HT-29 (cell line): ENCODE measurements around the gene MBD4. TPM values are rescaled to one million over a fixed set of nuclear protein-coding genes. Genes with fewer than 3 reads are reported as not detected.
A peak's percentile ranks its signal among the peaks of the same experiment; 100 is the strongest.
"Not testable (repeated sequence)": the region's sequence is repeated elsewhere in the genome, so short reads cannot be mapped to it uniquely, and the experiment has no call there.

Experiments
- DNase-seq: peaks from one replicate; pipeline ENCODE4 v3.0.0-alpha.2; 2015; ENCODE audit warnings: low spot score
- total RNA-seq: library from RNA; depleted of rRNA; stranded (reverse); fragments of >200 nt; shearing (Covaris generic); gene quantifications from 2 replicates; pipeline ENCODE4 v1.2.3, GENCODE V29; 2014

Gene MBD4
- total RNA-seq, 1 experiment from 2014 or later: 19.9 TPM

DNA sequence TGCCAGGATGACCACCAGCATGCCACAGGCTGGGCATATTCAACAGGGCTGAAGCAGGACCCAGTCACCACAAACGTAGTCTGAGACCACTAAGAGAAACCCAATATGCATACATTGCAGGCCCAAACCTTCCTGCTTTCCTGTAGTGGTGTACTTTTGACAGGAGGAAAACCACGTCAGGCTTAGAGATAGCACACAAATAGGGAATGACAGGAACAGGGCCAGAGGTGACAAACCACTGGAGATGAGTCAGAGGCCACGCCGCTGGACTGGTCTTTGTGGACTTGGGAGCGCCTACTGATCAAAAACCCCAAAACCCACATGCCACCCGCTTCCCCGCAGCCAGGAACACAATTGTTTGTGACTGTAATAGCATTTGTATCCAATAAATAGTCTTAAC lies 7.7 kb downstream of the MBD4 start:
- no peak for DNase-seq

DNA sequence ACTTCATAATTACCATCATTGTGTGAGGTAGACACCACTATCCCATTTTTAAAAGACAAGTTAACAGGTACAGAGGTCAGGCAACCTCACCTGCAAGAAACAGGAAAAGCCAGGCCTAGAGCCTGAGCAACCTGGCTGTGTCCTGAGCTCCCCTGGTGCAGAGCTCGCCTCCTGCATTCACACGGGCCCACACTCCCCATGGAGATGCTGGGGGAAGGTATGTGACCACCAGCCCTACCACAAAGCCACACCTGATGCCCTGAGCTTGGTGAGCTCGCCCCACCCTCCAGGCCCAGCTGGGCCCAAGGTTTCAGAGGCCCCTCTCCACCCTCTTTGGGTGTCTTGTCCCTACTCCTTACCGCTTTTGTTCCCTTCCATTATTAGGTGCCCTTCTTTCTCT lies 10.1 kb downstream of the MBD4 start:
- no peak for DNase-seq

DNA sequence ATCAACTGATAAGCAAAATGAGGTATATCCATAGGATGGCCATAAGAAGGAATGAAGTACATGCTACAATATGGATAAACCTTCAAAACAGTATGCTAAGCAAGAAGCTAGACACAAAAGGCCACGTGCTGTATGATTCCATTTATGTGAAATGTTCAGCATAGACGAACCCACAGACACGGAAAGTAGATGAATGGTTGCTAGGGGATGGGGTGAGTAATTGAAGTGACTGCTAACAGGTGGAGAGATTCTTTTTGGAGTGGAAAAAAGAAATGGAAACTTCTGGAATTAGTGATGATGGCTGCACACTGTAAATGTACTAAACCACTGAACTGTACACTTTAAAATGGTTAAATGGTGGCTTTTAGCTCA lies 10.7 kb downstream of the MBD4 start:
- DNase-seq: no peak

DNA sequence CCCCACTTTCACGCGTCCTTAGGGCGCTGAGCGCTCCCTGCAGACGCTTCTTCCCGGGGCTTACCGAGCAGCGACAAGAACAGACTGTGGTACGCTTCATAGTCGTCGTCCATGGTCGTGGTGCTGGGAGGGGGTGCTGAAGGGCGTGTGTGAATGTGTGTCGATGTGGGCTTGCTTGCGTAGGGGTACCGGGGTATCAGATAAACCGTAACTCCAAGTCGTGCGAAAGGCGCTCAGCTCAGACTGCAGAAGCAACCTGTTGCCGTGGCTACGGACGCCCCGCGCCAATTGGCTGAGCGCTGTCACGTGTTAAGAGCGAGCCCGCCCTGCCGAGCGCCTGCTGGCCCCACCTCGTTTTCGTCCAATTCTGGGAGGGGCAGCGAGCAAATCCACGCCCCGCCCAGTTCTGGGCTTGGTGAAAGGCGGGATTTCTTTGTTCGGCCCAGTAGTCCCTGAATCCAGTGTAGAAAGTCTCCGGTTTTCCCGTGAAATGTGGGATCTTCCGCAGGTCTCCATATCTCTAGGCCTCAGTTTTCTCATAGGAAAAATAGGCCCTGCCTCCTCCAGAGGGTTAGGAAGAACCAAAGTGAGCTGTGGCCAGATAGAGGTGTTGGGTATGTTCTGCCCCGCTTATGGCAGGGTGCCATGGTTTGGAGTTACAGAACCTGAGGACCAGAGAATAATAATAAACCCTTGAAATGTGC lies 11.2 kb downstream of the MBD4 start, which contains the start of gene EFCAB12:
Gene EFCAB12 (minus strand): TSS at position 261 of the 704 bp plus-strand sequence. CDS start 148 bp downstream, at position 113.
- peak; percentile 97 for DNase-seq

DNA sequence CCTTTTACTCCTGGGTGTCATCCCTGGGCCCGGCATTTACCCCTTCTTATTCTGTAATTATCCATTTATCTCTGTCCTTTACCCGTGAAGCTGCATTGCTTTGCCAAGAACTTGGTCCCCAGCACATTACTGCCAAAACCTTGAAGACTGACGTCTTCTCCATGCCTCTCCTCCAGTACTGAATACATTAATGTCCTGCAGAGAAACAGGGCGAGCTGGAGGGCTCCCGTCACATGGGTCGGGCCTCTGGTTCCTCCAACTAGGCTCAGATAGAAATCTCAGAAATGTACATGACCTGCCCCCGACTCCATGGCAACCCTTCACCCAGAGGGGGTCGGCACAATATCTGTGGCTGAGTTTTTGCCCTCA lies 11.8 kb downstream of the MBD4 start:
- DNase-seq: no peak

DNA sequence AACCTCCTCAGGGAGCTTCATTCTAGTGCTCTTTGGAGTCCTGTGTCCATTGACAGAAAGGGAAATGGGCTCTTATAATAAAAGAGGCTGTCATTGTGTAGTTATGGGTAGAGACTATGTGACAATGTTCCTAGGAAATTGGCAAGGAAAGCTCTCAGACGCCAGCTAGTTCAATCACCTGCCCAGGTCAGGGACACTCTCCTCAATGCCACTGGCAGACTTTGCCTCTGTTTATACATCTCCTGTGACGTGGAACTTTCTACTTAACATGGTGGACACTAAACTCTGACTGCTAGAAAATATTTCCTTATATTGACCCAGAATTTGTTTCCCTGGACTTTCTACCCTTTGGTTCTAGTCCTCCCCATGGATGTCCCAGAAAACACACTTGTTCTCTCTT lies 14.1 kb downstream of the MBD4 start:
- DNase-seq: no peak

DNA sequence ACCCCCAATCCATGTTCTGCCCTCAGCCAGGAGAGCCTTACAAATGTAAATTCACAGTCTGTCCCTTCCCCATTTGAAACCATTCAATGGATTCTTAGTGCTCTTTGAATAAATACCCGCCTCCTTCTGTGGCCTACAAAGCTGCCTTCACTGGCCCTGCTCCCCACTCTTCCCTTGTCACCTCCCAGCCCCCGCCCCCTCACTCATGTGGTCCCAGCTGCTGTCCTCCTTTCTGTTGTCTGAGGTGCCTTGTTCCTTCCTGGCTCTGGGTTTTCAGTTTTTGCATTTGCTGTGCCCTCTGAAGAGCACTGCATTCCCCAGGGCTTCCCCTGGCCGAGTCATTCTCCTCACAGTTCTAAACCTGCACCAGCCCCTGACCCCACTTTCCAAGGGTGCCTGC lies 14.5 kb downstream of the MBD4 start:
- DNase-seq: no peak

DNA sequence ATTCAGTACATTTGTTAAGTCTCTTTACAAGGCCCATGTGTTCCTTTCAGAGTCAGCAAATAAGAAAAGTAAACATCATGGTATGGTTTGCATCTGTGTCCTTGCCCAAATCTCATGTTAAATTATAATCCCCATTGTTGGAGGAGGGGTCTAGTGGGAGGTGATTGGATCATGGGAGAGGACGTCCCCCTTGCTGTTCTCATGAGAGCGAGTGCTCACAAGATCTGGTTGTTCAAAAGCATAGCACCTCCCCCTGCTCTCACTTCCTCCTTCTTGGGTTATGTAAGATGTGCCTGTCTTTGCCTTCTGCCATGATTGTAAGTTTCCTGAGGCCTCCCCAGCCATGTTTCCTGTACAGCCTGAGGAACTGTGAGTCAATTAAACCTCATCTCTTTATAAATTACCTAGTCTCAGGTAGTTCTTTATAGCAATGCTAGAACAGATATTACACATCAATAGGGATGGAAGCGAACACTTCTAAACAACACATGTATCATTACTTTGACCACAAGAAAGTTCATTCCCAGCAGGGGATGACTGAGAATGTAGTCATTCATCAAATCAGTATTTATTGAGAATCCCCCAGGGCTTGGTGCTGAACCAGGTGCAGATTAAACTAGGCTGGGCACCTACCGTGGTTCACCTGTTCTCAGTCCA lies 15.4 kb downstream of the MBD4 start:
- DNase-seq: no peak

DNA sequence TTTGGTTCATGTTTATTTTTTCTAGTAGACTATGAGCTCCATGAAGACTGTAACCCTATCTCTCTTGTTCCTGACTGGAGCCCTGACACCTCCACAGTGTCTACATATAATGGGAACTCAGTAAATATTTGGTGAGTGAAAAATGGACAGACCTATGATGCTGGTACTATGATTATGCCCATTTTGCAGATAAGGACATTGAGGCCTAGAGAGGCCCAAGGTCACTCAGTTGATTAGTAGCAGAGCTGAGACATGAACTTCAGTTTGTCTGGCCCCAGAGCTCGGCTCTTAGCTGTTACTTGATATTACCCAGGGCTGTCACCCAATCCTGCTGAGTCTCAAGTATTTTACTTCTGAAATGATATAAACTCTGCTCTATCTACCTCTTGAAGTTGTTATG lies 16.9 kb downstream of the MBD4 start:
- no peak for DNase-seq

DNA sequence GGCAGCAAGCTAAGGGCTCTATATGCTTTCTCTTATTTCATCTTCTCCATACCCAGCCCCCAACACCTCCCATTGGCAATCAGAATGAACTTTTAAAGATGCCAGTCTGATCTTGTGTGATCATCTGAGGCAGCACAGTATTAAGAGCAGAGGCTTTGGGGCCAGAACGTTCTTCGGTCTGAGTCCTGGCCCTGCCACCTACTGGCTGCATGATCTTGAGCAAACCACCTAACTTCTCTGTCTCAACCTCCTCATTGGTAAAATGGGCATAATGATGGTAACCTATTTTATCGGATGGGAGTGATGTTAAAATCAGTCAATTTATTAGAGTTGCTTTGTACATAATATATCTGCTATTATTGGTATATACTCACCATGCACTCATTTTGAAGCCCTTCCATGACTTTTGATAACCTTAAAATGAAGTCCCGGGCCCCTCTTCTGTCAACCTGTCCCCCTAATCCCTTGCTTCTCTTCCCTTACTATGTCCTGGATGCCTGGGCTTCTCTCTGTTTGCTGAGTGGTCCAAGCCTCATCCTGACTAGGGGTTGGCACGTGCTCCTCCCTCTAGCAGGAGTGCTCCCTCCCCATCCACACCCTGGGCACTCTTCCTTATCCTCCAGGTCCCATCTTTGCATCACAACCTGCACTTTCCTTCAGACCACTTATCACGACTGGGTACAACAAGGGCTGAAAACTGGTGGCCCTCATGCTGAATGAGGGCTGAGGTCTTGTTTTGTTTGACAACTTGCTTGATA lies 17.6 kb downstream of the MBD4 start:
- peak; percentile 35 for DNase-seq

DNA sequence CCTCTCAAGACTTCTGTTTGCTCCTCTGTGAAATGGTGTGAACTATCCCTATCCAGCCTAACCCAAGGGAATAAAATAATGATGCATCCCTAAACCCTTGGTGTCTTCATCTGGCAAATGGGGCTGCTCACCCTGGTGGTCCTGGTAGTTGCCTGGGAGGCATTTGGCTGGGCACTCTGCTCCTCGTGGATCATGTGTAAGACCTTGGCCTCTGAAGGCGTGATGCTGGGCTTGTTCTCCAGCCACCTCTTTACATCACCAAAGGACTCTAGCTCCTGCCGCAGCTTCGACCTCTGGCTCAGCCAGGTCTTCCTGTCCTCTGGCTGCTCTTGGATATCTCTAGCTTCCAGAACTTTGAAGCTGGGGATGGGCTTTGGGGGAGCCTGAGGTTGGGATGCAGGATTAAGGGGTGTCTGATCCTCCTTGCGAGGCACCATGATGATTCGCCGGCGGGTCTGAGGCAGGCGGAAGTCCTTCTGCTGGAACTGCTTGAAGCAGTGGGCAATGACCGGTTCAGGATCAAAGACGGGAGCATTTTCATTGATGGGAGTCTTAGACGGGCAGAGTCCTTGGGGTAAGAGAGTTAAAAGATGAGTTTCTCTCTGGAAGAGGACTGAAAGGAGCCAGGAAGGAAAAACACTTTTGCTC lies 18.4 kb downstream of the MBD4 start:
- no peak for DNase-seq

DNA sequence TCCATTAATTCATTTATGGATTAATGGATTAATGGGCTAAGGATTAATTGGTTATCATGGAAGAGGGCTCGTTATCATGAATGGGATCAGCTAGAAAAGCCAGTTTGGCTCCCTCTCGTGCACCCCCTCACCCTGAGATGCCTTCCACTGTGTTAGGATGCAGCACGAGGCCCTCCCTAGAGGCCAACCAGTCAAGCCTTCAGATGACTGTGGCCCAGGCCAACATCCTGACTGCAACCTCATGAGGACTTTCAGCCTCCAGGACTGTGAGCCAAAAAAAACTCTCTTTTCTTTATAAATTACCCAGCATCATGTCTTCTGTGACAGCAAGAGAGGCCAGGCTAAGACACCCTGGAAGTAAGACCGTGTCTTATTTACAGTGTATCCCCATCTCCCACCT lies 20.3 kb downstream of the MBD4 start:
- no peak for DNase-seq

DNA sequence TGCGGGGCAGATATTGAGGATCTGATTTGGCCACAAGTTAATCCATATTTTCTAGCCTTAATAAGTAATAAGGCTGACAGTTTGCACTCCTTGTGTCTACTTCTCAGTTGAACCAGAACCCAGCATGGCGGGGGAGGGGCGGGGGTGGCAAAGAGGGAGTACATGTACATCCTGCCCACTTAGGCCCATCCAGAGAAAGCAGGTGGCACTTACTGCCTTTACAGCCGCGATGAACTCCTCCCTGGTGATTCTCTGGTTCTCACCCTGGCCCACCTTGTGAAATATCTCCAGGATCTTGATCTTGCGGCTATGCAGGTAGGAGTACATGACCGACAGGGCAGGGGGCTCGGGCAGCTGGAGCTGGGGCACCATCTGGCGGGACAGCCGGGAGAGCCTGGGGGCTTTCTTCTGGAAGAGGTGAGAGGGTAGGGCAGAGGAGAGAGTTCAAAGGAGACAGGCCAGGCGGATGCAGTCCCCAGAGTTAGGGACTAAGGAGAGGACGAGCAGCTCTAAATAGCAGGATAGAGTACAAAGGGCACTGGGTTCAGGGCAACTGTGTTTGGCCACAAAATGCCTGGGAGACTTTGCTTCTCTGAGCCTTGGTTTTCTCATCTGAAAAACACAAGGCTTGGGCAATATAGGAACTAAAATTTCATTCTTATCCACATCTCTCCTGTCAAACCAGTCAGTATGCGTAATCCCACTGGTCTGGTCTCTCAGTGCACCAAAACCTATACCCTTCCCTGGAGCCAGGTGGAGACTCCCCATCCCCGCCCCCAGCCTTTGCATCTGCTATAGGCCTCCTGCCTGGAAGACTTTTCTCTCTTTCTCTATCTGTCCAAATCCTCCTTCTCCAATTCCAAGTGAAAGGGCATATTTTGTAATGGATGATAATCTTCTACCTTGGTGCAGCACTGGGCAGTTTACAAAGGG lies 21.4 kb downstream of the MBD4 start:
- no peak for DNase-seq

DNA sequence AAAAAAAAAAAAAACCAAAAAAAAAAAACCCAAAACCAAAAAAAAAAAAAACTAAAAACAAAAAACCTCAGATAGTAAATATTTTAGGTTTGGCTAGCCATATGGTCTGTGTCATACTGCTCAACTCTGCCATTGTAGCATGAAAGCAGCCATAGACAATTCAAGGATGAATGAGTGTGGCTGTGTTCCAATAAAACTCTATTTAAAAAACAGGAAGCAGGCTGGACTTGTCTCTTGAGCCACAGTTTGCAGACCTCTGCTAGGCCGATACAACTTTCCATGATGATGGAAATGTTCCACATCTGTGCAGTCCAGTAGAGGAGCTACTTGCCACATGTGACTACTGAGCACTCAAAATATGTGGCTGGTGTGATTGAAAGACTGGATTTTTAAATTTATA lies 22.4 kb downstream of the MBD4 start:
- DNase-seq: no peak

DNA sequence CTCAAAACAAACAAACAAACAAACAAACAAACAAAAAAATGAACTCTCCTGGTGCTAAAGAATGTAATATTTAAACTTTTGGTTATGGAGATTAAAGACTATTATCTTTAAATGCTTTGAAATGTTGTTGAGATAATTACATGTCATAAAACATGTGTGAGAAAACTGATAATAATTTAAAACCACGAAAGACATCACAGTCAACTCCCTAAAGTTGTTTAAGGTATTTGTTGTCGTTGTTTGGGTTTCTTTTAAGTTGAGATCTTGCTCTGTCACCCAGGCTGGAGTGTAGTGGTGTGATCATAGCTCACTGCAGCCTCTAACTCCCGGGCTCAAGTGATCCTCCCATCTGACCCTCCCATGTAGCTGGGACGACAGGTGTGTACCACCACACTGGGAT lies 23.3 kb downstream of the MBD4 start:
- DNase-seq: no peak

DNA sequence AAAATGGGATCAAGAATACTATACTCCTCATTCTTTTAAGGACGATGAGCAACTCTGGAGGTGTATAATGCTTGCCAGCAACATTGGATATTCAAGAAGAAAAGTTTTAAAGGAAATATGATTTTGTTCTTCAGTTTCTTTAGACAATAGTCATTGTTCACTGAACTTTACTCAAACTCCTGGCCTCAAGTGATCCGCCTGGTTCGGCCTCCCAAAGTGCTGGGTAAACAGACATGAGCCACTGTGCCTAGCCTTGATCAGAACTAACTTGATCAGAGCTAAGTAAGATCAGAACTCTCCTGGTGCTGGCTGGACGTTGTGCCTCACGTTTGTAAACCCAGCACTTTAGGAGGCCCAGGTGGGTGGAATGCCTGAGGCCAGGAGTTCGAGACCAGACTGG lies 23.9 kb downstream of the MBD4 start:
- DNase-seq: no peak

DNA sequence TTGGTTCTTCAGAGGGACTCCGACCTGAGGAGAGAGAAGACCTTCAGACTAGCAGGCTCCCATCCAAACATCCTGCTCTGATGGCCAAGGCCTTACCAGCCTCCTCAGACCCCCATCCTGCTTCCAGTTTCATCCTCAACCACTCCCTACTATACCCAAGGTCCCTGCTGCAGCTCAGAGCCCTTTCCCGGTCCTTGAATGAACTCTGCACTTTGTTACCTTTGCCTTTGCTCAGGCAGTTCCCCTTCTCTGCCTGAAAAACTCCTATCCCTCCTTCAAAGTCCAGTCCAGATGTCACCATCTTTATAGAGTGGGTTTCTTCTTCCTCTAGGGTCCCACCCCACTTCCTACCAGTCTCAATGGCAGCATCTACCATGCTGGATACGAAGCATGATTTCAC lies 24.4 kb downstream of the MBD4 start:
- no peak for DNase-seq

DNA sequence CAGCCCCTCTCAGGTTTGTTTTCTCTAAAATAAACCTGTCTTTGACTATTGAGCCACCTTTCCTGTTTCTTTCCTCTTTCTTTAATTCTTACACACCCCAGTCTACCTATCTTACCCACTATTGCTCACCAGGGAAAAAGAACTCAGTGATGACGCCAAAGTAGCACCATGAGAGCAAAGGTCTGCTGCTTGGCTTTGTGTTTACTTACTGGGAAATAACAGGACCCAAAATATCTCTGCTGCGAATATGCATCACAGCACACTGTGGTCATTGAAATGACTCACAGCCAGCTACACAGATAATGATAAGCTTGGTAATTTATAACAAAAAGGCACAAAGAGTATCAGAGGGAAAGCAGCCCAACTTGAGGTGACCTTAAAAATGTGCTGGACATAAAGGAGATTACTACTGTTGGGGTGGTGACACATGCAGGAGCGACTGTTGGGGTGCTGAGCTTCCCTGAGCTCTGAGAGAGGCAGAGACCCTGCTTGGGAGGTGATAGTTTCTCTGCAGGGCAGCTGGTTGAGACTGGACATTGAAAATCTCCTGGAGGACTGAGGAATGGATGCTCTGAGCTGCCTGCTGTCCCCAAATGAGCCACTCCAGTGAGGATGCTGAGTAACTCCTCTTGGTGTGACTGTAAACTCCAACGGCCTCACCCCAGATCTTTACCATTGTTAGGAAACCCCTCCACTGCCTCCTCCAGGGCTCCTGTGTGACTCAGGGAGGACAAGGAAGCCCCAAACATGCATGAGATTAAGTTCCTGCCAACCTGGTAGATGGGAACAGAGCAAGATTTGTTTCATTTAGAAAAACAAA lies 25.9 kb downstream of the MBD4 start:
- peak; percentile 32 for DNase-seq

DNA sequence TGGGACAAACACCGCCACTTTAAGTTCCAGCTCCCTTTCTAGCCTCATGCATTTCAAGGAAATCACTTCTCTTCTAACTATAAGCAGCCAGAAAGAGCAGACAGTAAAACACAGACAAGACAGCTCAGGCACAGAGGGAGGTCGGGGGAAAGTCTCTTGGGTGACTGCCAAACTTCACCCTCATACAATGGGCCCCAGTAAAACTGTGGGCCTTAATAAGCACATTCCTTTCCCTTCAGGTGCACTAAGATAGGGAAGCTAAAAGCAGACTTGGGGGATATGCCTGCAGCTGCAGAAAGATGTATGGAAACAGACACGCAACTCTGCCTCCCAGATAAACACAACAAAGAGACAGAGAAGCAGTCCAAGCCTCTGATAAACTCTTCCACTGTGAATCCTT lies 26.5 kb downstream of the MBD4 start:
- DNase-seq: not testable (repeated sequence)

DNA sequence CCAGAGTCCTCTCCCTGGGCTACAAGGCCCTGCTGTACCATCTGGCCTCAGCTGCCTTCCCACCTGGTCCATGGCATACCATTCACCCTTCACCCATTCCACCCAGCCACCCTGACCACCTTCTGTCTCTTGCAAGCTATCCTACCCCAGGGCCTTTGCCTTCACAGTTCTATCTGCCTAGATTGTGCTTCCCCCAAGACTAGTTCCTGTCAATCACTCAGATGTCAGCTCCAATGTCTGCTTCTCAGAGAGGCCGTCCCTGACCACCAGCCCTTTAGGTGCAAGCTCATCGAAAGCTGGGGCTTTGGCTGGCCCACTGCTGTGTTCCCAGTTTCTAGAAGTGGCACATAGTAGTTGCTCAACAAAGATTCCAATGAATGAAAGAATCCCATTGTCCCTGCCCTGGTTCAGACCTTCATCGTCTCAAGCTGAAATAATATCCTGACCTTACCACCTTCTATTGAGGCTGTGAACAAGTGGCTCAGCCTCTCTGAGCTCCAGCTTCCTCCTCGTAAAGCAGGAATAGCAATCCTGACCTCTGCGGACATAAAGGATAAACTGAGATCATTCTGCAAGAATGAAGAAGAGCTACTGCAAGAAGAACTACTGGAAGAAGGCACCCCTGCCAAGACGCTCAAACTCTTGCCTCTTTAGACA lies 27.1 kb downstream of the MBD4 start:
- no peak for DNase-seq
